Stimulated activated CD4-positive, alpha-beta T cell treated with anti-CD3 and anti-CD28 coated beads, Interleukin-15, amount 100 ng/mL, for 48 hours (primary cell): ENCODE results near the gene CEP85L.

ENCODE experiments used
- DNase-seq, 2 donors: peaks; one replicate each; pipeline ENCODE4 v3.0.0-alpha.2; 2020; ENCODE audit warnings: low read depth in 2 of 2

CEP85L gene

GRCh38 chr6:118579786-118580185 lies 71.6 kb downstream of the CEP85L start:
- DNase-seq, result no peak

- DNase-seq, result no peak
Observed at GRCh38 chr6:118578617-118579016, 72.8 kb downstream of the CEP85L start.

- no peak for DNase-seq
Observed at GRCh38 chr6:118577972-118578371, 73.4 kb downstream of the CEP85L start.

- DNase-seq, result no peak
Observed at GRCh38 chr6:118574051-118574865, 77.1 kb downstream of the CEP85L start.

- no peak for DNase-seq
Observed at GRCh38 chr6:118571121-118571520, 80.3 kb downstream of the CEP85L start.

- no peak for DNase-seq
Observed at GRCh38 chr6:118569498-118569897, 81.9 kb downstream of the CEP85L start.

GRCh38 chr6:118567974-118568373 lies 83.4 kb downstream of the CEP85L start:
- no peak for DNase-seq

- no peak for DNase-seq
Observed at GRCh38 chr6:118565311-118565960, 86.0 kb downstream of the CEP85L start.

- DNase-seq, result no peak
Observed at GRCh38 chr6:118562959-118563358, 88.4 kb downstream of the CEP85L start.

GRCh38 chr6:118562248-118562647 lies 89.1 kb downstream of the CEP85L start:
- no peak for DNase-seq

GRCh38 chr6:118559659-118560058 lies 91.7 kb downstream of the CEP85L start:
- no peak for DNase-seq

GRCh38 chr6:118558464-118559217 lies 92.8 kb downstream of the CEP85L start:
- no peak for DNase-seq

GRCh38 chr6:118554698-118555097 lies 96.7 kb downstream of the CEP85L start:
- DNase-seq, result no peak

- no peak for DNase-seq
Observed at GRCh38 chr6:118553132-118553531, 98.3 kb downstream of the CEP85L start.

- no peak for DNase-seq
Observed at GRCh38 chr6:118551063-118552053, 100.0 kb downstream of the CEP85L start.

- no peak for DNase-seq
Observed at GRCh38 chr6:118548613-118549012, 102.8 kb downstream of the CEP85L start.

GRCh38 chr6:118548136-118548535 lies 103.3 kb downstream of the CEP85L start, which contains the start of gene PLN:
Gene PLN (plus strand): TSS chr6:118548296. CDS start chr6:118558922, 10,626 bp downstream.
- DNase-seq, result no peak

GRCh38 chr6:118546880-118547218 lies 104.5 kb downstream of the CEP85L start:
- no peak for DNase-seq

GRCh38 chr6:118546164-118546879 lies 105.1 kb downstream of the CEP85L start:
- no peak for DNase-seq

- no peak for DNase-seq
Observed at GRCh38 chr6:118544105-118544504, 107.3 kb downstream of the CEP85L start.
